ENCODE results near the gene CCSER1.

Gene CCSER1

GRCh38 chr4:90280954-90281353 lies 153.8 kb downstream of the CCSER1 start:
- Histone ChIP-seq H3K36me3 (ENCODE audit: control insufficient read depth, low read length) (no peaks in the 10 kb centered on the region), H3K9me3 (ENCODE audit: control insufficient read depth, insufficient read depth, low read length) (no peaks in the 10 kb centered on the region), H3K4me3 (ENCODE audit: low read length) (no peak overlapping the region), H3K9me2 (replicated peaks; ENCODE audit: control insufficient read depth, low read length) (no peaks in the 10 kb centered on the region), H3F3A (ENCODE audit: control insufficient read depth, insufficient read depth) (no peaks in the 10 kb centered on the region), H3K79me2 (ENCODE audit: control insufficient read depth, low read length) (no peaks in the 10 kb centered on the region), H3K4me1 (ENCODE audit: control insufficient read depth, low read length) (no peaks in the 10 kb centered on the region), H3K27me3 (ENCODE audit: control insufficient read depth, low read length) (no peaks in the 10 kb centered on the region), H4K20me1 (ENCODE audit: control insufficient read depth, insufficient read depth, low read depth, low read length) (no peaks in the 10 kb centered on the region), H3K27ac (ENCODE audit: low read depth, low read length) (no peak overlapping the region), H3K4me2 (ENCODE audit: low read length) (no peak overlapping the region)
- no peak for TF ChIP-seq EZH2phosphoT487 (IDR thresholded peaks at IDR 0.05; ENCODE audit: borderline replicate concordance, low read length)
- TF ChIP-seq CTCF (IDR thresholded peaks at IDR 0.05; ENCODE audit: low read depth, low read length, poor library complexity, severe bottlenecking), result no peak

- TF ChIP-seq CTCF (IDR thresholded peaks at IDR 0.05; ENCODE audit: low read depth, low read length, poor library complexity, severe bottlenecking) (no peak), EZH2phosphoT487 (IDR thresholded peaks at IDR 0.05; ENCODE audit: borderline replicate concordance, low read length) (no peak)
- no peak overlapping the region for H3K27ac ChIP-seq (ENCODE audit: low read depth, low read length)
- H3K4me2 ChIP-seq (ENCODE audit: low read length), result no peak overlapping the region
- no peaks in the 10 kb centered on the region for H3F3A ChIP-seq (ENCODE audit: control insufficient read depth, insufficient read depth)
- H3K27me3 ChIP-seq (ENCODE audit: control insufficient read depth, low read length), result no peaks in the 10 kb centered on the region
- no peaks in the 10 kb centered on the region for H4K20me1 ChIP-seq (ENCODE audit: control insufficient read depth, insufficient read depth, low read depth, low read length)
- H3K4me3 ChIP-seq (ENCODE audit: low read length), result no peak overlapping the region
- H3K9me3 ChIP-seq (ENCODE audit: control insufficient read depth, insufficient read depth, low read length), result no peaks in the 10 kb centered on the region
- H3K36me3 ChIP-seq (ENCODE audit: control insufficient read depth, low read length), result no peaks in the 10 kb centered on the region
- no peaks in the 10 kb centered on the region for H3K79me2 ChIP-seq (ENCODE audit: control insufficient read depth, low read length)
- H3K4me1 ChIP-seq (ENCODE audit: control insufficient read depth, low read length), result no peaks in the 10 kb centered on the region
- no peaks in the 10 kb centered on the region for H3K9me2 ChIP-seq (replicated peaks; ENCODE audit: control insufficient read depth, low read length)
Measured at GRCh38 chr4:90281541-90282355, 154.6 kb downstream of the CCSER1 start.

- Histone ChIP-seq H3K9me3 (ENCODE audit: control insufficient read depth, insufficient read depth, low read length) (no peaks in the 10 kb centered on the region), H3K79me2 (ENCODE audit: control insufficient read depth, low read length) (no peaks in the 10 kb centered on the region), H3K4me2 (ENCODE audit: low read length) (no peak overlapping the region), H3K27me3 (ENCODE audit: control insufficient read depth, low read length) (no peaks in the 10 kb centered on the region), H4K20me1 (ENCODE audit: control insufficient read depth, insufficient read depth, low read depth, low read length) (no peaks in the 10 kb centered on the region), H3K4me1 (ENCODE audit: control insufficient read depth, low read length) (no peaks in the 10 kb centered on the region), H3K36me3 (ENCODE audit: control insufficient read depth, low read length) (no peaks in the 10 kb centered on the region), H3F3A (ENCODE audit: control insufficient read depth, insufficient read depth) (no peaks in the 10 kb centered on the region), H3K9me2 (replicated peaks; ENCODE audit: control insufficient read depth, low read length) (no peaks in the 10 kb centered on the region), H3K4me3 (ENCODE audit: low read length) (no peak overlapping the region), H3K27ac (ENCODE audit: low read depth, low read length) (no peak overlapping the region)
- TF ChIP-seq CTCF (IDR thresholded peaks at IDR 0.05; ENCODE audit: low read depth, low read length, poor library complexity, severe bottlenecking) (no peak), EZH2phosphoT487 (IDR thresholded peaks at IDR 0.05; ENCODE audit: borderline replicate concordance, low read length) (no peak)
Measured at GRCh38 chr4:90290345-90290744, 163.2 kb downstream of the CCSER1 start.
